ACHN (cell line): ENCODE measurements around the gene KLF16.
A peak's percentile ranks its signal among the peaks of the same experiment; 100 is the strongest.

Experiments used
- DNase-seq: peaks from one replicate; pipeline ENCODE4 v3.0.0-alpha.2; 2015
- in situ Hi-C: cut with HindIII; loops from 2 replicates; pipeline ENCODE4 v1.10.0; 2017; ENCODE audit warnings: low sequenced_read_pairs, low pct_ligation_motif_present, low pct_unique_long_range_greater_than_20kb

Gene KLF16

GRCh38 chr19:1859331-1859781 lies 4.0 kb downstream of the KLF16 start:
- no peak for DNase-seq
- in situ Hi-C loops = no loop called here

- no peak for DNase-seq
Observed at GRCh38 chr19:1858412-1859081, 4.8 kb downstream of the KLF16 start.

GRCh38 chr19:1857648-1858326 lies 5.6 kb downstream of the KLF16 start:
- no peak for DNase-seq
- in situ Hi-C loops = no loop called here

More at GRCh38 chr19:1858412-1859081, 4.8 kb downstream of the KLF16 start:
- in situ Hi-C loops = no loop called here

GRCh38 chr19:1856698-1857603 lies 6.4 kb downstream of the KLF16 start:
- peak; percentile 83 for DNase-seq
- in situ Hi-C loops = no loop called here

- DNase-seq = no peak
- in situ Hi-C loops = no loop called here
Observed at GRCh38 chr19:1856345-1856697, 7.1 kb downstream of the KLF16 start.

- no peak for DNase-seq
Observed at GRCh38 chr19:1855828-1856255, 7.5 kb downstream of the KLF16 start.

GRCh38 chr19:1855040-1855827 lies 8.1 kb downstream of the KLF16 start:
- no peak for DNase-seq
- in situ Hi-C loops = no loop called here

More at GRCh38 chr19:1855828-1856255, 7.5 kb downstream of the KLF16 start:
- in situ Hi-C loops = no loop called here

- no peak for DNase-seq
- in situ Hi-C loops = no loop called here
Observed at GRCh38 chr19:1854542-1855039, 8.8 kb downstream of the KLF16 start.

- in situ Hi-C loops = no loop called here
Observed at GRCh38 chr19:1854039-1854541, 9.3 kb downstream of the KLF16 start.

GRCh38 chr19:1853295-1854038 lies 9.9 kb downstream of the KLF16 start:
- peak; percentile 79 for DNase-seq
- in situ Hi-C loops = no loop called here

More at GRCh38 chr19:1854039-1854541, 9.3 kb downstream of the KLF16 start:
- DNase-seq = no peak

GRCh38 chr19:1852581-1853128 lies 10.7 kb downstream of the KLF16 start:
- DNase-seq = no peak
- in situ Hi-C loops = no loop called here

- in situ Hi-C loops = no loop called here
- no peak for DNase-seq
Observed at GRCh38 chr19:1851654-1852580, 11.5 kb downstream of the KLF16 start.

GRCh38 chr19:1850809-1851653 lies 12.3 kb downstream of the KLF16 start:
- in situ Hi-C loops = no loop called here
- no peak for DNase-seq

GRCh38 chr19:1849886-1850398 lies 13.4 kb downstream of the KLF16 start:
- no peak for DNase-seq
- in situ Hi-C loops = no loop called here

- in situ Hi-C loops = no loop called here
- no peak for DNase-seq
Observed at GRCh38 chr19:1849132-1849474, 14.3 kb downstream of the KLF16 start.
